ENCODE results near the gene GPR146. TPM values are rescaled to one million over a fixed set of nuclear protein-coding genes. Genes with fewer than 3 reads are reported as not detected.

GPR146 gene
- total and polyA plus RNA-seq, 2 of the 8 experiments (the other 6 are each of a cell fraction or from before 2014, with no cell fraction given), result 1.8 to 2.7 TPM

DNA sequence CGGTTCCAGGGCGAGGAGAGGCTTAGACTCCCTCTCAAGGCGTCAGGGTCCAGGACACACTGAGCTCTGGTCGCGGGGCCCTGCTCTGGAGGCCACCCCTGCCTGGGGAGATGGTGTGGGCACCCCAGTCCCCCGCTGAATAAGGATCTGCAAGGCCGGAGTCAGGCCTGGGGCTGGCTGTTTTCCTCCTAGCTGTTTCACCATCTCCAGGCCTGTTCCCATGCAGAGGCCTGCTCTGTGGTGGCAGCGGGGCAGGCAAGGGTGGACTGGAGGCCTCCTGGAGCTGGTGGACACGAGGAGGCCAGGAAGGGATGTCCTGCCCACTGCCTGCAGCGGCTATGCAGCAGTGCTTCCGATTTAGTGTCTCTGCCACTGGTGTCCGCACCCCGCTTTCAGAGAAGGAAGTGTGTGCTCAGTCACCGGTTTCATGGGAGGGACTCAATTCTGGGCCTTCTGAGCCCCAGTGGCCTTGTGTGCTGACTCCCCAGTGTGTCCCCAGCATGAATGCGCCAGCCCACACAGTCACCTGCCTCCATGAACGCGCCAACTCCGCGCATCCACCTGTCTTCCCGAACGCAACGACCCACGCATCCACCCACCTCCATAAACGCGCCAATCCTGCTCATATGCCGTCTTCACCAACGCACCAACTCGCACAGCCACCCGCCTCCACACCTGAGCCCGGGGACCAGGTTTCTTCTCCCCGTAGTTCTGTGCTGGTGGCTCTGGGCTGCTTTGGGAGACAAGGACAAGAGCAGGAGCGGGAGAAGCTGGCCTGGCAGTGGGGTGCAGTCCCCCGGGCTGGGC lies 14.5 kb upstream of the GPR146 start:
- Histone ChIP-seq H3K27me3 (replicated peaks in 1 of 4; ENCODE audit: control insufficient read depth in 3 of 4, extremely low read depth in 1 of 4, insufficient read depth in 3 of 4, low read length in 3 of 4) (no peaks in the 10 kb centered on the region; a peak in 1 of 7 replicates), H3K79me2 (ENCODE audit: control insufficient read depth in 1 of 2, insufficient read depth in 2 of 2, low read length in 2 of 2) (no peaks in the 10 kb centered on the region; a peak in 2 of 4 replicates), H3K4me3 (ENCODE audit: extremely low read depth in 1 of 4, insufficient read depth in 2 of 4, low read depth in 3 of 4, low read length in 4 of 4) (no peak overlapping the region), H2BK15ac (ENCODE audit: low read length) (no peak overlapping the region), H4K5ac (ENCODE audit: insufficient read length, low read depth, low read length) (no peak overlapping the region), H4K20me1 (replicated peaks in 1 of 2; ENCODE audit: control insufficient read depth in 1 of 2, insufficient read depth in 2 of 2, low read length in 2 of 2) (peaks cover 6 to 16% of the 10 kb centered on the region in 2 experiments), H2AFZ (ENCODE audit: low read length) (no peak overlapping the region), H3K18ac (ENCODE audit: extremely low read depth, low read length) (no peak overlapping the region), H2AK5ac (ENCODE audit: low read depth, low read length) (no peak overlapping the region), H3K23me2 (ENCODE audit: low read depth, low read length) (peaks cover 12% of the 10 kb centered on the region; the same call in 1 of the 2 replicates), H2BK5ac (ENCODE audit: low read depth, low read length) (peak overlapping the region; percentile 60), H3K4ac (replicated peaks; ENCODE audit: insufficient read length, low read depth, low read length) (no peak overlapping the region), H3K4me1 (replicated peaks in 1 of 4; ENCODE audit: control insufficient read depth in 3 of 4, insufficient read depth in 4 of 4, low read length in 3 of 4) (peaks cover 0 to 9% (median 3%) of the 10 kb centered on the region in 4 experiments; a peak in 5 of 7 replicates), H3K27ac (ENCODE audit: low read depth, low read length) (no peak overlapping the region), H3K9me3 (ENCODE audit: insufficient read depth in 2 of 2, low read depth in 1 of 2, low read length in 1 of 2) (0 out of 4 replicates have a peak, but pooled peaks cover 0 to under 1% of the 10 kb centered on the region in 2 experiments), H3K79me1 (ENCODE audit: low read depth, low read length) (peaks cover 5% of the 10 kb centered on the region), H2BK120ac (replicated peaks; ENCODE audit: low read depth, low read length) (no peak overlapping the region), H4K91ac (replicated peaks; ENCODE audit: insufficient read length, low read length) (no peak overlapping the region), H4K8ac (ENCODE audit: extremely low read depth, insufficient read depth, low read length) (peak overlapping the region; percentile 25; the same call in 1 of the 2 replicates), H3K4me2 (ENCODE audit: insufficient read depth in 1 of 2, low read depth in 2 of 2, low read length in 2 of 2) (no peak overlapping the region), H3K14ac (ENCODE audit: insufficient read length) (no peak overlapping the region), H3K23ac (ENCODE audit: insufficient read length) (no peak overlapping the region), H2BK12ac (ENCODE audit: low read depth, low read length) (0 out of 2 replicates have a peak overlapping the region, but pooled peaks have one; percentile 50), H2BK20ac (ENCODE audit: low read length) (no peak overlapping the region), H3K36me3 (ENCODE audit: control insufficient read depth in 2 of 4, insufficient read depth in 4 of 4, low read length in 3 of 4) (no peaks in the 10 kb centered on the region; a peak in 1 of 8 replicates), H3K56ac (replicated peaks; ENCODE audit: insufficient read length, low read depth, low read length) (no peak overlapping the region), H3K9ac (replicated peaks in 1 of 4; ENCODE audit: extremely low read depth in 1 of 4, low read depth in 3 of 4, low read length in 3 of 4) (no peak overlapping the region)
- 95% methylated on average over 33 of the region's 33 CpGs; no CpG with 5 or more reads in 1 of the 2 experiments for WGBS, 2 experiments (ENCODE audit: extremely low coverage in 1 of 2, insufficient coverage in 1 of 2, insufficient read length in 1 of 2, insufficient replicate concordance in 2 of 2, low coverage in 1 of 2, low lambda C conversion rate in 2 of 2, missing lambda C conversion rate in 1 of 2)
- TF ChIP-seq GABPA (IDR thresholded peaks at IDR 0.05; ENCODE audit: borderline replicate concordance, insufficient read depth, low read length) (no peak), MAFK (IDR thresholded peaks at IDR 0.05; ENCODE audit: low read depth, low read length) (no peak), CREB1 (IDR thresholded peaks at IDR 0.05) (no peak), FOSL1 (IDR thresholded peaks at IDR 0.05; ENCODE audit: insufficient read depth, low read depth, low read length) (no peak), SP2 (IDR thresholded peaks at IDR 0.05; ENCODE audit: low read length) (no peak), CHD2 (IDR thresholded peaks at IDR 0.05; ENCODE audit: low read length) (no peak), CTBP2 (IDR thresholded peaks at IDR 0.05; ENCODE audit: borderline replicate concordance, insufficient read depth, insufficient read length, low read length) (no peak)
- TF ChIP-seq, protein P1, sequence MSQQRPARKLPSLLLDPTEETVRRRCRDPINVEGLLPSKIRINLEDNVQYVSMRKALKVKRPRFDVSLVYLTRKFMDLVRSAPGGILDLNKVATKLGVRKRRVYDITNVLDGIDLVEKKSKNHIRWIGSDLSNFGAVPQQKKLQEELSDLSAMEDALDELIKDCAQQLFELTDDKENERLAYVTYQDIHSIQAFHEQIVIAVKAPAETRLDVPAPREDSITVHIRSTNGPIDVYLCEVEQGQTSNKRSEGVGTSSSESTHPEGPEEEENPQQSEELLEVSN (IDR thresholded peaks at IDR 0.05), result no peak
- ChIA-PET POLR2A (ENCODE audit: partially characterized antibody) (interaction anchor here (1.0 to 1.7 kb wide), 2 partner anchors 14 to 37 kb away, joined by 5 to 6 read pairs; no protein-coding TSS in a partner anchor), CTCF (ENCODE audit: partially characterized antibody) (interaction anchor here (0.8 to 1.4 kb wide), 4 partner anchors 15 to 153 kb away, joined by 3 to 4 read pairs (median 3); no protein-coding TSS in a partner anchor)
- DNase-seq (ENCODE audit: low read depth in 1 of 2, low spot score in 2 of 2) (no peak), FAIRE-seq (no peak)

Measured in H1 (cell line).